HCT116 (cell line): ENCODE measurements around the gene SH3TC1. TPM values are rescaled to one million over a fixed set of nuclear protein-coding genes. Genes with fewer than 3 reads are reported as not detected.

Source experiments
- ATAC-seq: fragments of 200-7000 bp; cut with Tn5 transposase; 2 replicates; pipeline ENCODE4 v1.9.1; 2020; ENCODE audit warnings: mild to moderate bottlenecking, moderate library complexity
- BruUV-seq: library from RNA; stranded (reverse); fragments of 400-500 nt; replicated peaks from 2 replicates; lab custom pipeline; 2021; lab: Mats Ljungman, UMichigan
- CTCF ChIA-PET: fragments of 300-600 bp; sonication (Branson Sonifier 250); formaldehyde crosslinking; loops from one replicate; lab custom pipeline; 2021; ENCODE audit warnings: antibody characterized with exemption; lab: Charles Lee
- POLR2A ChIA-PET: fragments of 300-600, 350-600 bp; sonication (Branson Sonifier 250); formaldehyde crosslinking; loops from one replicate; lab custom pipeline; 2021; ENCODE audit warnings: antibody characterized with exemption; lab: Charles Lee
- RAD21 ChIA-PET, 2 experiments: fragments of 300-600 bp; sonication (Branson Sonifier 250); formaldehyde crosslinking; loops; one replicate each; lab custom pipeline; 2023; ENCODE audit warnings: low total read pairs in 2 of 2; ENCODE audit not compliant: uncharacterized antibody in 2 of 2, unreplicated experiment in 2 of 2, low non-redundant PET in 1 of 2; lab: Charles Lee
- DNase-seq: peaks from one replicate; pipeline ENCODE4 v3.0.0-alpha.2; 2010; ENCODE audit warnings: low read depth, low spot score
- H2AFZ ChIP-seq: fragments of 200-600 bp; shearing (Covaris generic), sonication (generic); 2 replicates; pipeline ENCODE4 v1.6.1; 2017; ENCODE audit warnings: low read depth, mixed run types, mixed read lengths, antibody characterized with exemption, low read length; ENCODE audit not compliant: poor library complexity, severe bottlenecking
- H3K27ac ChIP-seq: 2 replicates; pipeline ENCODE4 v1.5.1; 2012; ENCODE audit warnings: low read depth, low read length
- H3K27me3 ChIP-seq: fragments of 200-600 bp; sonication (generic); 2 replicates; pipeline ENCODE4 v1.6.1; 2016; ENCODE audit warnings: mixed run types, low read length, mixed read lengths; ENCODE audit not compliant: insufficient read depth
- H3K36me3 ChIP-seq, 2 experiments: fragments of 200-500 bp in 1 of 2; fragments of 200-600 bp in 1 of 2; sonication (Bioruptor generic) in 1 of 2; sonication (generic) in 1 of 2; 2 replicates each; pipeline versions ENCODE4 v1.5.1 to v1.6.1; 2014 to 2016; ENCODE audit warnings: low read length in 2 of 2, inconsistent platforms in 1 of 2, mixed read lengths in 1 of 2, mixed run types in 1 of 2; ENCODE audit not compliant: insufficient read depth in 2 of 2, control insufficient read depth in 1 of 2
- H3K4me1 ChIP-seq, 2 experiments: fragments of 200-600 bp in 1 of 2; sonication (generic) in 1 of 2; 2 replicates each; pipeline versions ENCODE4 v1.5.1 to v1.6.1; 2012 to 2017; ENCODE audit warnings: low read length in 2 of 2, inconsistent platforms in 1 of 2, mild to moderate bottlenecking in 1 of 2, mixed read lengths in 1 of 2, mixed run types in 1 of 2, moderate library complexity in 1 of 2; ENCODE audit not compliant: insufficient read depth in 2 of 2, control insufficient read depth in 1 of 2
- H3K4me2 ChIP-seq: fragments of 200-600 bp; sonication (generic); 2 replicates; pipeline ENCODE4 v1.6.1; 2017; ENCODE audit warnings: mixed run types, low read length, mixed read lengths
- H3K4me3 ChIP-seq, 2 experiments: fragments of 200-600 bp in 1 of 2; sonication (generic) in 1 of 2; replicated peaks in 1 of 2; 2 replicates each; pipeline ENCODE4 v1.5.1; 2011 to 2016; ENCODE audit warnings: low read length in 2 of 2, control low read depth in 1 of 2, low read depth in 1 of 2, mild to moderate bottlenecking in 1 of 2, mixed read lengths in 1 of 2, mixed run types in 1 of 2
- H3K79me2 ChIP-seq: fragments of 200-600 bp; sonication (generic); 2 replicates; pipeline ENCODE4 v1.6.1; 2017; ENCODE audit warnings: mild to moderate bottlenecking, mixed run types, low read length, moderate library complexity, mixed read lengths; ENCODE audit not compliant: insufficient read depth
- H3K9ac ChIP-seq: fragments of 200-600 bp; sonication (generic); 2 replicates; pipeline ENCODE4 v1.6.1; 2016; ENCODE audit warnings: low read length, mixed read lengths
- H3K9me2 ChIP-seq: fragments of 200-600 bp; sonication (generic), shearing (Covaris generic); 2 replicates; pipeline ENCODE4 v1.6.1; 2017; ENCODE audit warnings: mixed run types, mild to moderate bottlenecking, moderate library complexity; ENCODE audit not compliant: insufficient read depth
- H3K9me3 ChIP-seq, 2 experiments: fragments of 200-500 bp in 1 of 2; fragments of 200-600 bp in 1 of 2; sonication (Bioruptor generic) in 1 of 2; sonication (generic) in 1 of 2; 2 replicates each; pipeline ENCODE4 v1.6.1; 2014 to 2017; ENCODE audit warnings: low read length in 2 of 2, mixed read lengths in 2 of 2, inconsistent platforms in 1 of 2, low read depth in 1 of 2, mild to moderate bottlenecking in 1 of 2, mixed run types in 1 of 2, moderate library complexity in 1 of 2; ENCODE audit not compliant: control insufficient read depth in 1 of 2, insufficient read depth in 1 of 2
- H4K20me1 ChIP-seq: fragments of 200-600 bp; sonication (generic), shearing (Covaris generic); 2 replicates; pipeline ENCODE4 v1.6.1; 2017; ENCODE audit warnings: mixed run types, mild to moderate bottlenecking, moderate library complexity; ENCODE audit not compliant: insufficient read depth
- CBX3 ChIP-seq: IDR thresholded peaks from 2 replicates; pipeline ENCODE4 v1.6.1; 2012; ENCODE audit warnings: low read depth
- EGR1 ChIP-seq: IDR thresholded peaks from 2 replicates; pipeline ENCODE4 v1.6.1; 2012; ENCODE audit warnings: low read depth
- ELF1 ChIP-seq: IDR thresholded peaks from 2 replicates; pipeline ENCODE4 v1.6.1; 2012; ENCODE audit warnings: low read depth, borderline replicate concordance
- JUND ChIP-seq: IDR thresholded peaks from 2 replicates; pipeline ENCODE4 v1.6.1; 2012
- POLR2A ChIP-seq: IDR thresholded peaks from 2 replicates; pipeline ENCODE4 v1.7.0; 2011; ENCODE audit warnings: borderline replicate concordance; ENCODE audit not compliant: insufficient read depth, insufficient read length; ENCODE audit errors: extremely low read depth
- SIN3A ChIP-seq: IDR thresholded peaks from 2 replicates; pipeline ENCODE4 v1.6.1; 2012; ENCODE audit warnings: low read depth
- TCF7L2 ChIP-seq: IDR thresholded peaks from 2 replicates; pipeline ENCODE4 v1.7.0; 2011; ENCODE audit warnings: borderline replicate concordance, inconsistent platforms; ENCODE audit not compliant: insufficient read depth, insufficient read length; ENCODE audit errors: extremely low read depth
- ZFX ChIP-seq: fragments of 450-650 bp; IDR thresholded peaks from 2 replicates; pipeline ENCODE4 v1.6.1; 2017
- intact Hi-C: fragments of 100-400 bp; cut with micrococcal nuclease; formaldehyde crosslinking; loops from 2 replicates; pipeline ENCODE4 v1.10.0; 2022
- total RNA-seq: library from RNA; stranded (reverse); gene quantifications from one replicate; pipeline ENCODE4 v1.2.1, GENCODE V29; 2021; ENCODE audit not compliant: unreplicated experiment
- TF ChIP-seq, protein P1 (sequence below): IDR thresholded peaks from 2 replicates; pipeline ENCODE4 v1.6.1; 2012
- TF ChIP-seq, protein P2 (sequence below), 3 experiments: fragments of 200-600 bp in 1 of 3; sonication (generic) in 1 of 3; IDR thresholded peaks in 2 of 3; conservative IDR thresholded peaks in 1 of 3; 2 replicates each; pipeline ENCODE4 v1.5.1; 2012 to 2017; ENCODE audit warnings: low read depth in 2 of 3, low read length in 2 of 3, antibody characterized with exemption in 1 of 3, borderline replicate concordance in 1 of 3, control low read depth in 1 of 3, mild to moderate bottlenecking in 1 of 3, mixed read lengths in 1 of 3, mixed run types in 1 of 3, moderate library complexity in 1 of 3; ENCODE audit not compliant: insufficient read depth in 1 of 3
- TF ChIP-seq, protein P3 (sequence below): IDR thresholded peaks from 2 replicates; pipeline ENCODE4 v1.6.1; 2012; ENCODE audit warnings: low read depth

The SH3TC1 gene
- total RNA-seq, 1 experiment from 2014 or later = 12.5 TPM

DNA sequence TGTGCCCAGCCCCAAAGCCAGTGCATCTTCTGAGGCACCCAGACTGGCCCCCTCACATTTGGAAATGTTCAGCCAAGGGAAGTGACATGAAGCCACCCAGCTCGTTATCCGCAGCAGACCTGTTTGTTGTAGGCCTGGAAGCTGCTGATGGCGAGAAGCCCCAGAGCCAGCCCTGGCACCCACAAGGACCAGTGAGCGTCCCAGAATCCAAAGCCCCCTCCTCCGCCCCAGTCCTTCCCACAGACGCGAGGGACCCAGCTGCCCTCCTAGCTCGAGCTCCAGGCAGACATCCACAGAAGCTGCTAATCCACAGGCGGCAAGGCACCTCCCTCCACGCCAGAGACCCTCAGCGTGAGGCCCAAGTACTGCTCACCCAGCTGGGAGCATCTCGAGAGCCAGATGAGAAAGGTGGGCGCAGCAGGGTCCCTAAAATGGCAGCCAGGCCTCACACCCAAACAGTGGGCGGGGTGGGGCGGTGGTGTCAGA lies 47.9 kb upstream of the SH3TC1 start:
- no peak for ATAC-seq
- Histone ChIP-seq H3K4me1 (peaks cover 0 to 1% of the 10 kb centered on the region in 2 experiments; a peak in 1 of 4 replicates), H4K20me1 (no peaks in the 10 kb centered on the region), H3K9ac (no peak overlapping the region), H3K27ac (no peak overlapping the region), H3K36me3 (no peaks in the 10 kb centered on the region), H3K9me2 (no peaks in the 10 kb centered on the region), H3K27me3 (no peaks in the 10 kb centered on the region), H3K79me2 (no peaks in the 10 kb centered on the region), H3K9me3 (no peaks in the 10 kb centered on the region), H2AFZ (no peak overlapping the region), H3K4me2 (no peak overlapping the region), H3K4me3 (no peak overlapping the region)
- TF ChIP-seq SIN3A (no peak), EGR1 (no peak), ZFX (no peak), TCF7L2 (no peak), JUND (no peak), POLR2A (no peak), CBX3 (no peak), ELF1 (no peak)
- TF ChIP-seq, protein P1, sequence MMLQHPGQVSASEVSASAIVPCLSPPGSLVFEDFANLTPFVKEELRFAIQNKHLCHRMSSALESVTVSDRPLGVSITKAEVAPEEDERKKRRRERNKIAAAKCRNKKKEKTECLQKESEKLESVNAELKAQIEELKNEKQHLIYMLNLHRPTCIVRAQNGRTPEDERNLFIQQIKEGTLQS = no peak
- TF ChIP-seq, protein P2, sequence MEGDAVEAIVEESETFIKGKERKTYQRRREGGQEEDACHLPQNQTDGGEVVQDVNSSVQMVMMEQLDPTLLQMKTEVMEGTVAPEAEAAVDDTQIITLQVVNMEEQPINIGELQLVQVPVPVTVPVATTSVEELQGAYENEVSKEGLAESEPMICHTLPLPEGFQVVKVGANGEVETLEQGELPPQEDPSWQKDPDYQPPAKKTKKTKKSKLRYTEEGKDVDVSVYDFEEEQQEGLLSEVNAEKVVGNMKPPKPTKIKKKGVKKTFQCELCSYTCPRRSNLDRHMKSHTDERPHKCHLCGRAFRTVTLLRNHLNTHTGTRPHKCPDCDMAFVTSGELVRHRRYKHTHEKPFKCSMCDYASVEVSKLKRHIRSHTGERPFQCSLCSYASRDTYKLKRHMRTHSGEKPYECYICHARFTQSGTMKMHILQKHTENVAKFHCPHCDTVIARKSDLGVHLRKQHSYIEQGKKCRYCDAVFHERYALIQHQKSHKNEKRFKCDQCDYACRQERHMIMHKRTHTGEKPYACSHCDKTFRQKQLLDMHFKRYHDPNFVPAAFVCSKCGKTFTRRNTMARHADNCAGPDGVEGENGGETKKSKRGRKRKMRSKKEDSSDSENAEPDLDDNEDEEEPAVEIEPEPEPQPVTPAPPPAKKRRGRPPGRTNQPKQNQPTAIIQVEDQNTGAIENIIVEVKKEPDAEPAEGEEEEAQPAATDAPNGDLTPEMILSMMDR (IDR thresholded peaks at IDR 0.05 in 2 of 3, conservative IDR thresholded peaks at IDR 0.05 in 1 of 3; ENCODE audit: borderline replicate concordance in 1 of 3, insufficient read depth in 1 of 3, low read depth in 2 of 3, low read length in 2 of 3) = no peak
- TF ChIP-seq, protein P3, sequence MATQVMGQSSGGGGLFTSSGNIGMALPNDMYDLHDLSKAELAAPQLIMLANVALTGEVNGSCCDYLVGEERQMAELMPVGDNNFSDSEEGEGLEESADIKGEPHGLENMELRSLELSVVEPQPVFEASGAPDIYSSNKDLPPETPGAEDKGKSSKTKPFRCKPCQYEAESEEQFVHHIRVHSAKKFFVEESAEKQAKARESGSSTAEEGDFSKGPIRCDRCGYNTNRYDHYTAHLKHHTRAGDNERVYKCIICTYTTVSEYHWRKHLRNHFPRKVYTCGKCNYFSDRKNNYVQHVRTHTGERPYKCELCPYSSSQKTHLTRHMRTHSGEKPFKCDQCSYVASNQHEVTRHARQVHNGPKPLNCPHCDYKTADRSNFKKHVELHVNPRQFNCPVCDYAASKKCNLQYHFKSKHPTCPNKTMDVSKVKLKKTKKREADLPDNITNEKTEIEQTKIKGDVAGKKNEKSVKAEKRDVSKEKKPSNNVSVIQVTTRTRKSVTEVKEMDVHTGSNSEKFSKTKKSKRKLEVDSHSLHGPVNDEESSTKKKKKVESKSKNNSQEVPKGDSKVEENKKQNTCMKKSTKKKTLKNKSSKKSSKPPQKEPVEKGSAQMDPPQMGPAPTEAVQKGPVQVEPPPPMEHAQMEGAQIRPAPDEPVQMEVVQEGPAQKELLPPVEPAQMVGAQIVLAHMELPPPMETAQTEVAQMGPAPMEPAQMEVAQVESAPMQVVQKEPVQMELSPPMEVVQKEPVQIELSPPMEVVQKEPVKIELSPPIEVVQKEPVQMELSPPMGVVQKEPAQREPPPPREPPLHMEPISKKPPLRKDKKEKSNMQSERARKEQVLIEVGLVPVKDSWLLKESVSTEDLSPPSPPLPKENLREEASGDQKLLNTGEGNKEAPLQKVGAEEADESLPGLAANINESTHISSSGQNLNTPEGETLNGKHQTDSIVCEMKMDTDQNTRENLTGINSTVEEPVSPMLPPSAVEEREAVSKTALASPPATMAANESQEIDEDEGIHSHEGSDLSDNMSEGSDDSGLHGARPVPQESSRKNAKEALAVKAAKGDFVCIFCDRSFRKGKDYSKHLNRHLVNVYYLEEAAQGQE = no peak
- ChIA-PET POLR2A (no interaction called here), CTCF (interaction anchor here (1.5 kb wide), 1 partner anchor 26 kb away, joined by 3 read pairs; no protein-coding TSS in a partner anchor), RAD21 (no interaction called here)
- no peak for DNase-seq
- intact Hi-C loops = no loop called here
- BruUV-seq = no TSS peak
